Stimulated activated CD4-positive, alpha-beta T cell treated with anti-CD3 and anti-CD28 coated beads, Interleukin-1b, Interleukin-23, amount 100 ng/mL, for 48 hours (primary cell): ENCODE measurements around the gene SELENOK.

ENCODE experiments used
- DNase-seq: peaks from one replicate; pipeline ENCODE4 v3.0.0-alpha.2; 2020

SELENOK gene

GRCh38 chr3:53841296-53841695, 50.4 kb downstream of the SELENOK start:
- DNase-seq, result no peak

- DNase-seq, result no peak
Observed at GRCh38 chr3:53837331-53837730, 54.3 kb downstream of the SELENOK start.

GRCh38 chr3:53836084-53836872, 55.4 kb downstream of the SELENOK start:
- DNase-seq, result no peak

DNA sequence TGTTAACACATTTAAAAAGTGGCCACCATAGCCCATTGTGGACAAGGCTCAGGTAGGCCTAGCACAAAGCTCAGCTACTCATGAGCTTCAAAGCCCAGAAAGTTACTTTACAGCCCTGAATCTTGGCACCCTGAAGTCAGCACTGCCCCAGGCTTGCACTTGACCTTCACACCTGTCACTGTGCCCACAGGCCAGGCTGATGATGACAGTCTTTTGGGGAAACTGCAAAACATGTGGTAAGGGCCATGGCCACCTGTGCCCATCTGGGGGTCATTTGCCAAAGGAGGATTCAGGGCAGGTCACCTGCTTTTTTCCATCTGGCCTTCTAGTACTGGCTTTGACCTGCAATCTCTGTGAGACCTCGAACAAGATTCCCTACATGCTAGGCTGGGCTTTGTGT, 56.4 kb downstream of the SELENOK start:
- DNase-seq, result no peak

DNA sequence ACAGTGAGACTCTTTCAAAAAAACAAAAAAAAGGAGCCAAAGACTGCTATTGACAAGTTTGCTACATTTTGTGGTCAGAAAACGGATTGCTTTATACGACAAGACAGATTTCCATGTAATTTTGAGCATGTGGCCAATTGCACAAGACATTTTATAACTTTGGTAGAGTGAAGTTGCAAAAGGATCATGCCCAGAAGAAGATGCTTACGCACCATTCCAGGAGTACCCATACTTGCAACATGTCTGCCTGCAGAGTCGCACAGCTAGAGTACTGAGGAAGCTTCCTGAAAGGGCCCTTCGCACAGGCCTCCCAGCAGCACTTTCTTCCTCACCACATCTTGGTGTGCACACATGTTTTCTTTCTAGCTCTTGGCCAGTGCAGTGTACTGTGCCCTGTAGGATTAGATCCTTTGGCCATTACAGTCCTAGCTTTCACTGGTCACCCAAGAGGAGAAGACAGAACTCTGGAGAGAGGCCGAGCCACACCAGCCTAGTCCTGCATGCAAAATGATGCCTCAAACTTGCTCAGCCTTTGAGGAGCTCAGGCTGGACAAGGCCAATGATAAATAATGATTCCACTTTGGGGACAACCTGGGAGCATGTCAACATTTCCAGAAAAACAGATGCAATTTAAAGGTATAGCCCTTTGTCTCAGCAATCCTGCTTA, 57.1 kb downstream of the SELENOK start:
- DNase-seq, result no peak
